IPS-18c (cell line): Measurements from ENCODE around the gene FOXRED2.
"Not testable (repeated sequence)": the region's sequence is repeated elsewhere in the genome, so short reads cannot be mapped to it uniquely, and the experiment has no call there.

Experiments used
- H3K4me3 ChIP-seq: 2 replicates; pipeline ENCODE4 v1.7.0; 2013; ENCODE audit warnings: low read depth, mild to moderate bottlenecking, low read length, moderate library complexity; ENCODE audit not compliant: insufficient read depth
- H3K9me3 ChIP-seq: one replicate; pipeline ENCODE4 v1.6.1; 2013; ENCODE audit warnings: mild to moderate bottlenecking, low read length, moderate library complexity; ENCODE audit not compliant: control insufficient read depth, insufficient read depth

FOXRED2 gene

GRCh38 chr22:36506637-36507517 lies at the start of gene FOXRED2:
Gene FOXRED2, minus strand, starts transcription at chr22:36507040. Its CDS starts 618 bp downstream, at chr22:36506422.
- peaks cover 4% of the 10 kb centered on the region for H3K9me3 ChIP-seq
- peak within 1 kb of the TSS; percentile 58 for H3K4me3 ChIP-seq

- Histone ChIP-seq H3K4me3 (no peak overlapping the region), H3K9me3 (no peaks in the 10 kb centered on the region)
Measured at GRCh38 chr22:36554098-36554497, 47.3 kb upstream of the FOXRED2 start.

GRCh38 chr22:36552289-36552688 lies 45.4 kb upstream of the FOXRED2 start:
- Histone ChIP-seq H3K9me3 (no peaks in the 10 kb centered on the region), H3K4me3 (no peak overlapping the region)

- H3K4me3 ChIP-seq, result no peak overlapping the region
Measured at GRCh38 chr22:36550701-36551495, 44.1 kb upstream of the FOXRED2 start.

GRCh38 chr22:36549033-36549432 lies 42.2 kb upstream of the FOXRED2 start:
- no peak overlapping the region for H3K4me3 ChIP-seq
- H3K9me3 ChIP-seq, result peaks cover 2% of the 10 kb centered on the region

More at GRCh38 chr22:36550701-36551495, 44.1 kb upstream of the FOXRED2 start:
- H3K9me3 ChIP-seq, result no peaks in the 10 kb centered on the region

GRCh38 chr22:36548606-36549005 lies 41.8 kb upstream of the FOXRED2 start:
- Histone ChIP-seq H3K9me3 (peaks cover 2% of the 10 kb centered on the region), H3K4me3 (no peak overlapping the region)

- Histone ChIP-seq H3K4me3 (no peak overlapping the region), H3K9me3 (peaks cover 2% of the 10 kb centered on the region)
Measured at GRCh38 chr22:36546932-36547331, 40.1 kb upstream of the FOXRED2 start.

- H3K9me3 ChIP-seq, result peaks cover 2% of the 10 kb centered on the region
- no peak overlapping the region for H3K4me3 ChIP-seq
Measured at GRCh38 chr22:36546092-36546804, 39.4 kb upstream of the FOXRED2 start.

GRCh38 chr22:36544107-36544620 lies 37.3 kb upstream of the FOXRED2 start:
- Histone ChIP-seq H3K4me3 (no peak overlapping the region), H3K9me3 (peaks cover 2% of the 10 kb centered on the region)

- peaks cover 2% of the 10 kb centered on the region for H3K9me3 ChIP-seq
- no peak overlapping the region for H3K4me3 ChIP-seq
Measured at GRCh38 chr22:36541831-36542411, 35.1 kb upstream of the FOXRED2 start.

- Histone ChIP-seq H3K4me3 (no peak overlapping the region), H3K9me3 (peaks cover 2% of the 10 kb centered on the region)
Measured at GRCh38 chr22:36540867-36541642, 34.2 kb upstream of the FOXRED2 start.

GRCh38 chr22:36538529-36538928 lies 31.7 kb upstream of the FOXRED2 start:
- H3K4me3 ChIP-seq, result no peak overlapping the region
- H3K9me3 ChIP-seq, result no peaks in the 10 kb centered on the region

GRCh38 chr22:36536717-36537116 lies 29.9 kb upstream of the FOXRED2 start:
- H3K9me3 ChIP-seq, result no peaks in the 10 kb centered on the region
- no peak overlapping the region for H3K4me3 ChIP-seq

- not testable (repeated sequence) for H3K9me3 ChIP-seq, H3K4me3 ChIP-seq
Measured at GRCh38 chr22:36533320-36533719, 26.5 kb upstream of the FOXRED2 start.

- H3K4me3 ChIP-seq, result no peak overlapping the region
Measured at GRCh38 chr22:36532466-36532865, 25.6 kb upstream of the FOXRED2 start.

More at GRCh38 chr22:36532466-36532865, 25.6 kb upstream of the FOXRED2 start:
- no peaks in the 10 kb centered on the region for H3K9me3 ChIP-seq
